Stomach smooth muscle (tissue), 2 donors: Measurements from ENCODE around the gene LRIT1.

Experiments used
- H3K27ac ChIP-seq: one replicate; pipeline ENCODE4 v1.7.0; 2013; ENCODE audit warnings: mild to moderate bottlenecking, low read length, inconsistent platforms
- H3K27me3 ChIP-seq, 2 donors: one replicate each; pipeline ENCODE4 v1.7.0; 2013; ENCODE audit warnings: low read length in 2 of 2; ENCODE audit not compliant: insufficient read depth in 2 of 2, control insufficient read depth in 1 of 2
- H3K36me3 ChIP-seq, 2 donors: one replicate each; pipeline ENCODE4 v1.7.0; 2013; ENCODE audit warnings: low read length in 2 of 2; ENCODE audit not compliant: control insufficient read depth in 2 of 2, insufficient read depth in 2 of 2
- H3K4me1 ChIP-seq: one replicate; pipeline ENCODE4 v1.7.0; 2013; ENCODE audit warnings: low read length; ENCODE audit not compliant: control insufficient read depth, insufficient read depth
- H3K4me3 ChIP-seq, 2 donors: one replicate each; pipeline ENCODE4 v1.7.0; 2013; ENCODE audit warnings: low read length in 2 of 2
- H3K9ac ChIP-seq, 2 donors: one replicate each; pipeline ENCODE4 v1.7.0; 2013; ENCODE audit warnings: low read length in 2 of 2, mild to moderate bottlenecking in 1 of 2
- H3K9me3 ChIP-seq, 2 donors: one replicate each; pipeline ENCODE4 v1.7.0; 2013; ENCODE audit warnings: low read length in 2 of 2; ENCODE audit not compliant: control insufficient read depth in 2 of 2
- donor health status: healthy.
- donor health status: Pancreatic carcinoma.

Gene LRIT1

DNA sequence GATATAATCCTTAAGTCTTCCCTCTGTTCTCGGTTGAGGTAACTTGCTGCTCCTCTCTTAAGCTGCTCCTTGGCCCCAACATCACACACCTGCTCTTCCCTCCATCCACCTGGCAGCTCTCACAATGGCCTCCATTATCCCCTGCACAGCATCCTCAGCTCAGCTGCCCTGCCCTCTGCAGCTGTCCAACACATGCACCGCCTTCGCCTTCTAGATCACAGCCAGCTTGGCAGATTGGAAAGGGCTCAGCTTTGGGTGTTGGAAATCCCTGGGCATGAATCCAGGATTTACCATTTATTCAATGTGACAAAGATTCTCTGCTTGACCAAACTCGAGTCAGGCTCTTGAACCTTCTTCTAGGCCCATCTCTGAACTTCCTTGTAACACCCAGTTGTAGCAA lies 24.1 kb upstream of the LRIT1 start:
- H3K4me3 ChIP-seq, result no peak overlapping the region
- H3K27ac ChIP-seq, result no peak overlapping the region
- H3K9ac ChIP-seq, result no peak overlapping the region
- no peaks in the 10 kb centered on the region for H3K36me3 ChIP-seq
- no peaks in the 10 kb centered on the region for H3K4me1 ChIP-seq
- peaks cover 2 to 23% of the 10 kb centered on the region in 2 donors for H3K27me3 ChIP-seq
- no peaks in the 10 kb centered on the region for H3K9me3 ChIP-seq

DNA sequence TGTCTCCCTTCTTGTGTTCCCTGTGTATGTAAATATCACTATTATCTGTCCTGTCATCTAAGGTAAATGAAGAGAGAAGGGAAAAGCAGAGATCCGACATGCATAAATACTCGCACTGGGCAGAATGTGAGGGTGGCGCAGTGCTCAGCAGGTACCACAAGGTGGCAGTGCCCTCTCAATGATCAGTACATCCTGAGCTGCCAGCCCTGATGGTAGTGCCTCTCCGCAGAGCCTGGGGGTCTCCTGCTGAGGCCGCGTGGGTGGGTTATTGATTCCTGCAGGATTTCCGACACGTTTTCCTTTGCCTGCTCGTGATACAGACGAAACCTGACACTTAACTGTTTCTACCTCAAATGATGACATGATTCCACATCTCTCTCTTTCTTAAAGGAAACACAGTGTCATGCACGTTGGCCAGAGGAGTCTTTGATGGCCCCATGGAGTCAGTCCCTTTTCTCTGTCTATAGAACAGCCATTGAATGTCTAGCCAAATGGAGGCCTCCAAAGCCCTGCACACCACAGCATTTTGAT lies 23.3 kb upstream of the LRIT1 start:
- Histone ChIP-seq H3K36me3 (no peaks in the 10 kb centered on the region), H3K27ac (no peak overlapping the region), H3K4me3 (no peak overlapping the region), H3K9me3 (no peaks in the 10 kb centered on the region), H3K27me3 (peaks cover 2 to 23% of the 10 kb centered on the region in 2 donors), H3K9ac (peak overlapping the region in 1 of 2 donors; percentile 37), H3K4me1 (no peaks in the 10 kb centered on the region)

GRCh38 chr10:84263716-84264115 lies 22.4 kb upstream of the LRIT1 start:
- H3K36me3 ChIP-seq, result no peaks in the 10 kb centered on the region
- H3K4me3 ChIP-seq, result no peak overlapping the region
- H3K27ac ChIP-seq, result no peak overlapping the region
- H3K4me1 ChIP-seq, result no peaks in the 10 kb centered on the region
- no peak overlapping the region for H3K9ac ChIP-seq
- peaks cover 2 to 20% of the 10 kb centered on the region in 2 donors for H3K27me3 ChIP-seq
- no peaks in the 10 kb centered on the region for H3K9me3 ChIP-seq

DNA sequence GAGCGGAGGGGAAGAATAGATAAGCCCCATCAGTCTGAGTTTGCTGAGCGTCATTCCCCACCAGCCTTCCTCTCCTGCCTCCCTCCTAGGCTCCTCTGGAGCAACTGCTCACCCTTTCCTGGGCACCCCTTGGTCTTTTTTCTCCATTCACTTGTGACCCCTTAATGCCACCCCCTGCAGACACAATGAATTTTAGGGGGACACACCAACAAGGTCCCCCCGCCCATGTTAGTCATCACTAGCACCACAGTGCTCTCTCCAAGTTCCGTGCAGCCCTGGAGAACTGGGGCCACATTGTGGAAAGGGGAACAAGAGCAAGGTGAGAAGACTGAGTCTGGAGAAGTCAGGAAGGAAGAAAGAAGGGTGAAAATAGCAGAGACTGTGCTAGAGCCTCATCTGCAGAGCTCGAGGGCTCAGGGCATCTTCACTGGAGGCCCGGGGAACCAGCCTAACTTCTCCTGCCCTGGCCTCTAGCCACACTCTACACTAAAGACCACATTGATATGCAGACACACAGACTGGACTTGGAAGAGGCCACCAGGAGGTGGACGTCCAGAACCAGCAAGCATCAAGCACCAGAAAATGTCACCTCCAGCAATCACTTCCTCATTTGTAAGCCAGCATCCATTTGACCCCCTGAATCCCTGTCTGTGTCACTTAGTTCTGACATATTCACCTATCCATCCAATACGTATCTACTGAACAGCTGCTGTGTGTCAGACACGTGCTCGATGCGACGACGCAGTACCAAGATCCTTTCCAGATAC lies 21.0 kb upstream of the LRIT1 start:
- Histone ChIP-seq H3K27ac (no peak overlapping the region), H3K9ac (no peak overlapping the region), H3K27me3 (peaks cover 2 to 13% of the 10 kb centered on the region in 2 donors), H3K4me3 (no peak overlapping the region), H3K9me3 (no peaks in the 10 kb centered on the region), H3K36me3 (no peaks in the 10 kb centered on the region), H3K4me1 (no peaks in the 10 kb centered on the region)

DNA sequence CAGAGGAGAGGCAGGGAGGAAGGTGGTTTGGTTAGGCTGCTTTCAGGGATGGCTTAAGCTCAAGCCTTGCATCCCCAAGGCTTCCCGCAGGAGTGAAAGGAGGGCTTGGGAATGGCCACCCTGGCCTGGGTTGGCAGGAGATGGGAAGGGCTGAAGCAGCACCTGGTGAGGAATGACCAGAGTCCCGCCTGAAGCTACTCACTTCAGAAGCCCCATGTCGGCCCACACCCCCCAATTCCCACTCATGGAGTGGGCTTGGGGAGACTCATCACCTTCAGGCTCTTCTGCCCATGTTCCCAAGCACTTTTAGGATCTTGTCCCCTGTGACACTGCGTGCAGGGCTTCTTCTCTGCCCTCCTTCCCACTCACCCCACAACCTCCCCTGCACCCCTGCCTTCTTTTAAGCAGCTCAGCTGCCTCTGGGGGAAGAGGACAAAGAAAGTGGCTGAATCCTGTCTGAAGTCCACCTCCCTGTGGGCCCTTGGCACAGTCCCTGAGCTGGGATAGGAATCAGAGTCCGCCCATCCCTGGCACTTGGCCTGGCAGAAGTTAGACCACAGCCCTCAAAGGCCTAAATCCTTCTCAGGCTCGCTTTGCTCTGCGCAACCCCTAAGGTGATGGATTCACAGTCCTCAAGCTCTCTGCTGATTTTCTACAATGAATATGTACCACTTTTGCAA lies 20.0 kb upstream of the LRIT1 start:
- Histone ChIP-seq H3K9ac (no peak overlapping the region), H3K4me3 (no peak overlapping the region), H3K27me3 (peaks cover 7 to 13% of the 10 kb centered on the region in 2 donors), H3K36me3 (no peaks in the 10 kb centered on the region), H3K27ac (no peak overlapping the region), H3K4me1 (no peaks in the 10 kb centered on the region), H3K9me3 (no peaks in the 10 kb centered on the region)

DNA sequence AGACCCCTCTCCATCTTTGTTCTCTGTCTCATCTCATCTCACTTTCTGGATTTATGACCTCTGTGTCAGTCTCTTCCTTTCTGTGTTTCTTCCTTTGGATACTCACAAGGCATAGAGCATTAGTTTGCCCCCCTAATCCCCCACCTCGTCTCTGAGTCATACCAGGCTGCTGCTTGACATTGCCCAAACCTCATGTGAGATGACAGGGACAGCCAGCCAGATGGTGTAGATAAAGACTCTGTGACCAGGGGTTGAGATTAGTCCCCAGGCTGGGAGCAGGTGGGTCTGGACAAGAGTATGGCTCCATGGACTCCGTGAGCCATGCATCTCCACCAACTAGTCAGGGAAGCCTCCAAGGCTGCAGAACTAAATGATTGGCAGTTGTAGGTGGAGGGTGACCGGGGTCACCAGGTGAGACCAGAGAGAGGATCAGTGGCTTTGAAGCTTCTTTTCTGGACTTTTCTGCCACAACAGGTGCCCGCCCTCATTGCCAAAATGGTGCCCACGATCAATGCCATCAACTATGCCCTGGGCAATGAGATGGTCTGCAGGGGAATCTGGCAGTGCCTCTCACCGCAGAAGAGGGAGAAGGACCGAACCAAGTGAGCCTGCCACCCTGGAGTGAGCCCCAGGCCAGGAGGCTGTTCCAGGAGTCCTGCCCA lies 16.8 kb upstream of the LRIT1 start:
- H3K4me1 ChIP-seq, result no peaks in the 10 kb centered on the region
- H3K36me3 ChIP-seq, result no peaks in the 10 kb centered on the region
- peaks cover 7 to 10% of the 10 kb centered on the region in 2 donors for H3K27me3 ChIP-seq
- no peak overlapping the region for H3K27ac ChIP-seq
- no peaks in the 10 kb centered on the region for H3K9me3 ChIP-seq
- H3K9ac ChIP-seq, result no peak overlapping the region
- no peak overlapping the region for H3K4me3 ChIP-seq

GRCh38 chr10:84257343-84258020 lies 16.1 kb upstream of the LRIT1 start:
- Histone ChIP-seq H3K4me3 (no peak overlapping the region), H3K27ac (no peak overlapping the region), H3K4me1 (no peaks in the 10 kb centered on the region), H3K9me3 (no peaks in the 10 kb centered on the region), H3K9ac (no peak overlapping the region), H3K27me3 (peaks cover 7 to 8% of the 10 kb centered on the region in 2 donors), H3K36me3 (no peaks in the 10 kb centered on the region)

DNA sequence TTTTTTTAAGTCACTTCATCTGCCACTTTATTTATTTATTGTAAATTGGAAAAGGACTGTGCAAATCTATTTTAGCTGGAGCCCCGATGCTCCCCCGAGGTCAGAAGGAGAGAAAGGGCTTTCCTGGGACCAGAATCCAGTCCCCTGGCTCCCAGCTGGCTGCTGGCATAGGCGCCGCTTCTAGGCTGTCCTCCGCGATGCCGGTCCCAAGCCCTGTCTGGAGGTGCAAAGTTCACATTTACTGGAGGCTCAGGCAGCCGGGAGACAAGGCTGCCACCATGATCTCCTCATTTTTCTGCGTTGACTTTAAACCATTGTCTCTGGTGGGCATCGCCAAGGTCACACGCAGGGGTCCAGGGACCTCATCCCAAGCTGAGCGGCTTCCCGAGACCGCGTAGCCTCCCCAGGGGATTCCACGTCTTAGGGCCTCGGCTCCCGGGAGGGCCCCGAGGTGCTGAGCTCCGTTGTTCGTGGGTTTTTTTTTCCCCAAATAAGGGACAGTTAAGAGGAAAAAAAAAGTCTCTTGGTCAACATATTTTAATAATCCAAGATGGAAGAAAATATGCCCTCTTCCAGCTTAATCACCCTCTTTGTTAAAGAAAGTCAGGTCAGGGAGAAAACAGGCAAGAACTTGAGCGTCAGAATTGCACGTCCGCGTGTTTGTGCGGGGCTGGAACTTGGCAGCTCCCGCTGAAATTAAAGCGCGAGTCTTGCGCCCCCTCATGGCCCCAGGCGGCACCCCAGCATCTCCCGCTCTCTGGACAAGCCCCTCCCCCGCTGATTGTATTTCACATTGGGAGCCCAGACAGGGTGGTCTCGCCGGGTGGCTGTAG lies 15.4 kb upstream of the LRIT1 start:
- H3K9me3 ChIP-seq, result peaks cover 0 to under 1% of the 10 kb centered on the region in 2 donors
- no peak overlapping the region for H3K4me3 ChIP-seq
- no peak overlapping the region for H3K9ac ChIP-seq
- no peaks in the 10 kb centered on the region for H3K4me1 ChIP-seq
- H3K27ac ChIP-seq, result no peak overlapping the region
- no peaks in the 10 kb centered on the region for H3K36me3 ChIP-seq
- H3K27me3 ChIP-seq, result peaks cover 7% of the 10 kb centered on the region in 2 donors

DNA sequence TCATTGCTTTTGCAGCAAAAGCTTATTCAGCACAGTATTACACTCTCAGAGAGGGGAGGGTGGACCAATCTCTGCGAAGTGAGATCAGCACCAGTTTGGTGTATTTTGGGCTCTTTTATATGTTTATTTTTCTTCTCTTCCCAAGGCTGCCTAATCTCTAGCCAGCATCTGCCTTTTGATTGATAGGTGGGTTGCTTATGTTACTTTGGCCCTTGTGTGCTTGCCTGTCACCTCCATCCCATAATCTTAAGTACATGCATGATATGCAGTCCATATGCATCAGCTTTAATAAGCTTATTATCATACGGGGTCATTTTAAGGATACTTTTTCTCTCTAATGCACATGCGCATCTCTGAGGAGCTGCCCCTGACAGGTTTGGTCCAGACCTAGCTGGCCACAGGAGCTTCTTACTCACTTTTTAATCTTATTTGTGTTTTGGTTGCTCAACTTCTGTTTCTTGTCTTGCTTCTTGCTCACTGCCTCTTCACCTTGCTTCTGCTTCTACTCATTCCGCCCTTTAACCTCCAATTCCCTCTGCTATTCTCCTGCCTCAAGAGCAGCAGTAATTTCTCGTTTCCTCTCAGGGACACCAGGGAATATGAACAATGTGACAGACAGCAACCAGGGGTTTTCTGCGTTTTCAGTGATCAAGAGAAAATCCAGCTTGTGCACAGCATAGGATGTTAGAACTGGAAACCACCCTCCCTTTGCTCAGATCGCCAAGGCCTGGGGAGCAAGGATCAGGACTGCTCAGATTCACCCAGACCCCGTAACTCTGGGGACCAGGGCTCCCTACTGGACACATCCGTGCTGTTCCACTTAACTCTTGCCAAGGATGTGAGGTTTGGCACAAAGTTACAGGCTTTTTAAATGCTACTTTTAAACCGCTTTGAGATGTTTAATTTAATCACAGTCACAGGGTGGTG lies 13.5 kb upstream of the LRIT1 start:
- Histone ChIP-seq H3K36me3 (no peaks in the 10 kb centered on the region), H3K4me3 (no peak overlapping the region)

More for the DNA sequence above, 13.5 kb upstream of the LRIT1 start:
- Histone ChIP-seq H3K9ac (no peak overlapping the region), H3K4me1 (no peaks in the 10 kb centered on the region), H3K9me3 (peaks cover 0 to 4% of the 10 kb centered on the region in 2 donors), H3K27ac (no peak overlapping the region), H3K27me3 (peaks cover 7% of the 10 kb centered on the region in 2 donors)
